ENCODE measurements around the gene PALD1. TPM values are rescaled to one million over a fixed set of nuclear protein-coding genes. Genes with fewer than 3 reads are reported as not detected.

The PALD1 gene
- total RNA-seq, 1 experiment from 2014 or later = 33.1 TPM

GRCh38 chr10:70588859-70589570, 110.4 kb downstream of the PALD1 start:
- Histone ChIP-seq H3K4me1 (ENCODE audit: control insufficient read depth in 1 of 2, insufficient read depth in 2 of 2, low read length in 2 of 2) (peaks cover 33 to 84% of the 10 kb centered on the region in 2 experiments), H3K9ac (ENCODE audit: low read length) (no peak overlapping the region), H3K4me3 (replicated peaks in 1 of 2; ENCODE audit: low read depth in 1 of 2, low read length in 2 of 2) (no peak overlapping the region), H4K20me1 (ENCODE audit: insufficient read depth) (no peaks in the 10 kb centered on the region), H3K27me3 (ENCODE audit: insufficient read depth, low read length) (no peaks in the 10 kb centered on the region), H2AFZ (ENCODE audit: low read depth, low read length, poor library complexity, severe bottlenecking) (no peak overlapping the region), H3K27ac (ENCODE audit: low read depth, low read length) (no peak overlapping the region), H3K36me3 (ENCODE audit: control insufficient read depth in 1 of 2, insufficient read depth in 2 of 2, low read length in 2 of 2) (no peaks in the 10 kb centered on the region), H3K4me2 (ENCODE audit: low read length) (no peak overlapping the region), H3K9me3 (ENCODE audit: control insufficient read depth in 1 of 2, insufficient read depth in 1 of 2, low read depth in 1 of 2, low read length in 2 of 2) (no peaks in the 10 kb centered on the region), H3K79me2 (ENCODE audit: insufficient read depth, low read length) (no peaks in the 10 kb centered on the region), H3K9me2 (ENCODE audit: insufficient read depth) (no peaks in the 10 kb centered on the region)
- CTCF ChIA-PET = no interaction called here
- TF ChIP-seq ATF3 (IDR thresholded peaks at IDR 0.05) = no peak
- no peak for DNase-seq (ENCODE audit: low read depth, low spot score)
- POLR2A ChIA-PET = no interaction called here
- no peak for ATAC-seq
- BruUV-seq (replicated peaks) = no TSS peak
- RAD21 ChIA-PET (ENCODE audit: low non-redundant PET in 1 of 2, low total read pairs in 2 of 2, uncharacterized antibody in 2 of 2, unreplicated experiment in 2 of 2) = no interaction called here
- intact Hi-C loops (cut with micrococcal nuclease) = no loop called here

- Histone ChIP-seq H3K4me2 (ENCODE audit: low read length) (no peak overlapping the region), H3K27me3 (ENCODE audit: insufficient read depth, low read length) (no peaks in the 10 kb centered on the region), H4K20me1 (ENCODE audit: insufficient read depth) (no peaks in the 10 kb centered on the region), H3K9ac (ENCODE audit: low read length) (no peak overlapping the region), H3K9me3 (ENCODE audit: control insufficient read depth in 1 of 2, insufficient read depth in 1 of 2, low read depth in 1 of 2, low read length in 2 of 2) (no peaks in the 10 kb centered on the region), H3K79me2 (ENCODE audit: insufficient read depth, low read length) (no peaks in the 10 kb centered on the region), H3K36me3 (ENCODE audit: control insufficient read depth in 1 of 2, insufficient read depth in 2 of 2, low read length in 2 of 2) (no peaks in the 10 kb centered on the region), H3K4me3 (replicated peaks in 1 of 2; ENCODE audit: low read depth in 1 of 2, low read length in 2 of 2) (no peak overlapping the region), H3K9me2 (ENCODE audit: insufficient read depth) (no peaks in the 10 kb centered on the region), H3K27ac (ENCODE audit: low read depth, low read length) (no peak overlapping the region), H2AFZ (ENCODE audit: low read depth, low read length, poor library complexity, severe bottlenecking) (no peak overlapping the region), H3K4me1 (ENCODE audit: control insufficient read depth in 1 of 2, insufficient read depth in 2 of 2, low read length in 2 of 2) (peaks cover 32 to 84% of the 10 kb centered on the region in 2 experiments)
- intact Hi-C loops (cut with micrococcal nuclease) = no loop called here
- ChIA-PET POLR2A (no interaction called here), RAD21 (ENCODE audit: low non-redundant PET in 1 of 2, low total read pairs in 2 of 2, uncharacterized antibody in 2 of 2, unreplicated experiment in 2 of 2) (no interaction called here), CTCF (no interaction called here)
- DNase-seq (ENCODE audit: low read depth, low spot score) (no peak), ATAC-seq (no peak)
- BruUV-seq (replicated peaks) = no TSS peak
- TF ChIP-seq ZBTB33 (IDR thresholded peaks at IDR 0.05; ENCODE audit: extremely low read depth, insufficient replicate concordance, low read length) (no peak), ZFX (IDR thresholded peaks at IDR 0.05) (no peak), REST (IDR thresholded peaks at IDR 0.05; ENCODE audit: low read depth) (no peak), CBX3 (IDR thresholded peaks at IDR 0.05; ENCODE audit: low read depth) (no peak), EZH2phosphoT487 (IDR thresholded peaks at IDR 0.05; ENCODE audit: borderline replicate concordance) (no peak), SIN3A (IDR thresholded peaks at IDR 0.05; ENCODE audit: low read depth) (no peak), EZH2 (IDR thresholded peaks at IDR 0.05) (no peak), TCF7L2 (IDR thresholded peaks at IDR 0.05; ENCODE audit: borderline replicate concordance, extremely low read depth, insufficient read depth, insufficient read length) (no peak), ZNF274 (IDR thresholded peaks at IDR 0.05; ENCODE audit: low read depth, low read length) (no peak), FOSL1 (IDR thresholded peaks at IDR 0.05; ENCODE audit: low read depth) (no peak), ELF1 (IDR thresholded peaks at IDR 0.05; ENCODE audit: borderline replicate concordance, low read depth) (no peak), JUND (IDR thresholded peaks at IDR 0.05) (no peak)
Observed at GRCh38 chr10:70589762-70590654, 111.4 kb downstream of the PALD1 start.

Data from HCT116 (cell line).